Head of caudate nucleus (tissue), 42 donors: ENCODE results near the gene FCMR.

Experiments used
- DNase-seq, 42 donors: peaks; one replicate each; pipeline versions ENCODE4 v3.0.0 to v3.0.0-alpha.2; 2020 to 2021; ENCODE audit warnings: mixed read lengths in 7 of 42
- intact Hi-C: fragments of 100-400 bp; cut with DNase I; formaldehyde crosslinking; loops from one replicate; pipeline ENCODE4 v1.15.0; 2022

FCMR gene

DNA sequence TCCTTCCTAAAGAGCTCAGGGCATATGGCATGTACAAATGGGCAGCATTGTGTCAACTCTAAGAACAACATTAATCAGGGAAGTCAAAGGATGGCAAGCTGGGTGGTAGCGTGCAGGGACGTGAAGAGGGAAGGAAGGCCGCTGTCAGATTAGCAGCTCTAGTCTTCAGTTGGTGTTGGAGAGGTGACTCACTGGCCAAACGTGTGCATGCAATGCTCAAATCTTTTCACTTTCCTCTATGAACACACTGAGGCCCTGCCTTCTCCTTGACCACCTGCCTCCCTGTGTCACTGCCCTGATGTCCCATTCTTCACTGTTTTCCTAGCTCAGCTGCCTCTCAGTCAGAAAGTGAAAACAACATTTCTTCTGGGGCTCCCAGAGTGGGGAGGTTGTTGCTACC lies 30.4 kb upstream of the FCMR start:
- DNase-seq, result no peak
- intact Hi-C loops, result no loop called here

DNA sequence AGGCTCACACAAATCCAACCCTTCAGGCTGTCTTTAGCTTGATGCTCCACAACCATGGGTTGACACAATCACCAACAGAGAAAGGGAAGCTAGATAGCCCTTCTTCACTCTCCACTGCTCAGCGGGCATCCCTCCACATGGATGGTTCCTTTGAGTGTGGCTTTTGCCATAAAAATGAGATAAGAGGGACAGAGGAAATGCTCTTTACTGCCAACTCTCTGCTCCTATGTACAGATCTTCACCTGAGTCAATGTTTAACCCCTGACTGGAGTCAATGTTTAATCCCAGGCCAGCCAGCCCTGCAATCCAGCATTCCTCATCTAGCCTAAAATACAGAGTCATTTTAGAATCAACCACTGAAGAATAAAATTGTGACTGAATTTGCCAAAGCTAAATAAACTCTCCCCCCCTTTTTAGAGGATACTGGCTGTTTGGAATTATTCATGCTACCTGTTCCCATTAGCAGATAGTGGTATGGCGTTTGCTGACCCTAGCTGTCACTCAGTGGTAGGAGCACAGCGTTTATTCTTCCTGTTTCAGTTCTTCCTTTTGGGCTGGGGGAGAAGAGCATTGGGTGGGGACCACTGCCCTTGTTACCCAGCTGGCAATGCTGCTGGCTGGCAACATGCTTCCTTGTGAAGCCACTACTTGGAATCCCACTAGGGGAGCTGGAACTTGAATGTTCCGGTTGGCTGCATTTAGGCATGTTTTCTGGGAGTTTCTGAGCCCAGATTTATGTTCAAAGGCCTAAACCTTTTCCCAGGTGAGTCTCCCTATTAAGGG lies 29.8 kb upstream of the FCMR start:
- no peak for DNase-seq
- intact Hi-C loops, result no loop called here

DNA sequence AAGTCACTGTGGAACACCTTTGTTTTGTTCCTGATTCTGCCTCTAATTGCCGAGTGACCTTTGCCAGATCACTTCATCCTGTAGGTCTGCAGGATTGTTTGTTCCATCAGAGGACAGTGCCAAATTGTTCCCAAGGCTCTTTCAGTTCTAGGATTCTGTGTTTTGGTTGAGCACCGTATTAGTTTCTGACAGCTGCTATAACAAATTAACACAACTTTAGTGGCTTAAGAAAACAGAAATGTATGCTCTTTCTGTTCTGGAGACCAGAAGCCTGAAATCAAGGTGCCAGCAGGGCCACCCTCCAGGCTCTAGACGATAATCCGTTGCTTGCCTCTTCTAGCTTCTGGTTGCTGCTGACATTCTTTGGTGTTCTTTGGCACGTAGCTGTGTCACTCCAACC lies 27.9 kb upstream of the FCMR start:
- intact Hi-C loops, result no loop called here
- no peak for DNase-seq

DNA sequence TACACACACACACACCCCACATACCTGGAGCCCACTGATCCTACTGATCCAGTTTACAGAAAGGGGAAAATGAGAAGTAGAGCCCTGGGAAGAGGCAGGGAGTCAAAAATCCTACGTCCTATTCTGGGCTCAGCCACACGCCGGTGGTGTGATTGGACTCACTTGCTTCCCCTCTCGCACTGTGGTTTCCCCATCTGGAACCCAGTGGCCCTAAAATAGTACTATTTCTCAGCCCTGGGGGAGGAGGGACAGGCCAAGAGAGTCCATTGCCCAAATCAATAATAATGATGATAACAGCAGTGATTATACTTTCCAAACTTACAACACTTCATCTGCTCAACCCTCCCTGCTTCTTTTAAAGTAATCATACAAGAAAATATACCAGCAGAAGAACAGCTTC lies 27.5 kb upstream of the FCMR start:
- intact Hi-C loops, result no loop called here
- DNase-seq, result peak in 19 of 42 donors; percentile 8 to 58 (median 30)

DNA sequence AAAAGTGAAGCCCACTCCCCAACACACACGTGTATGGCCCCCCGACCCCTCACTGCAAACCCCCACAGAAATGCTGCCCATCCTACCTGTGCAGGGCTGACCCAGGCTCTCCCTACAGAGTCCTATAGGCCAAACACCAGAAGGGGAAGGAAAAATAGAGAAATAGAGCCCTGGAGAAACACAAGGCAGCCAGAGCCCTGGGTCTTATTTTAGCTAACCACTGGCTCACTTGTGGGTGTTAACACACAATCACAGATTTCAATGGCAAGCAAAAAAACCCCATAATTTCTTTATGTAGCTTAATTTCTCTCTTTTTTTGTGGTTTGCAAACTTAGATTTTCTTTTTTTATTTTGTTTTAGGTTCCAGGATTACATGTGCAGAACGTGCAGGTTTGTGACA lies 25.5 kb upstream of the FCMR start:
- DNase-seq, result no peak
- intact Hi-C loops, result no loop called here

DNA sequence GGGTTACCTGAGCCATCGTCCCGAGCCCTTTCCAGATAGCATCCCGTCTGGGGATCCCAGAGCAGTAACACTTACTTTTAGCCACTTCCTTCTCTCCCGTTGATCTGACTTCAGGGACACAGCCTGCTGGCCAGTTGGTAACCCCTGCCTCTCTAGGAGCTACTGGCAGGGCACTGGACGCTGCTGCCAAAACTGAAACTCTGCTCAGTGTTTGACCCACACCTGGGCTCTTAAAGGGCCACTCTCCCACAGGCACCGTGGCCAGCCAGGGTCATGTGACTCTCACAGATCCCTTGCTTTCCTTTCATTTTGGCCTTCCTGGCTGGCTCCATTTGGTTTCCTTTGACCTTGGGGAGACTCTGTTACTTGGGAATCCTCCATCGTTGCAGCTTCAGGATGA lies 24.5 kb upstream of the FCMR start, which contains the start of gene PIGR:
TSS of gene PIGR (minus strand) at position 206 of the 400 bp plus-strand sequence. CDS start 5,935 bp downstream, outside the sequence.
- intact Hi-C loops, result no loop called here
- no peak for DNase-seq

DNA sequence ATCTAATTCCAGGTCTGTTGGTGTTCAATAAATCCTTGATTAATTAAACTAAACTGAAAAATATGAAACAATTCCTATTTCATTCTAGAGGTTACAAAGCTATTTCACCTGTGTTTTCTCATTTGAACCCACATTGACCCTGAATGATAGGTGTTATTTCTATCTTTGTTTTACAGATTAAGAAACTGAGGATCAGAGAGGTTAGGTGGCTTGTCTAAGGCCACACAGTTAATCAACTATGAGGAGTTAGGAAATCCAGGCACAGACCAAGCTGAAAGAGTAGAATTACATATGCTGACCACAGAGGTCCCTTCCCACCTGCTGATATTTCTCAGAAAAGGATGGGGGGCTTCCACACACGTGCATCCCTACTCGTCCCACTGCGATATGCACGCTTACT lies 24.0 kb upstream of the FCMR start:
- intact Hi-C loops, result no loop called here

DNA sequence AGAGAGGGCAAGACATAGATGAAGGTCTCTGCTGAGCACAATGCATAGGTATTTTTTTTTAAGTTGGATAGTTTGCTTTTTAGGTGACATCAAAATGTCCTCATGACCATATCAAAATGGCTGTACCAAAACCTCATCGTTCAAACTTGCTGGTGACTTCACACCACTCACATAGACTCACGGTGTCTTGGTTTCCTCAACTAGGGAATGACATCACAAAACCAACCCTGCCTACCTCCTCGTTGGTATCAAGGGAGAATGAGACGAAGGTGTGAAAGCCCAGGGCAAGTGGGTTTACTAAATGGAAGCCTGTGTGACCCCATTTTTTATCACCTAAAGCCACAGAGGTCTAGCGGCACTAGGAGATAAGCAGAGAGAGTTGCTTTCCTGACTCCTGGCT lies 23.0 kb upstream of the FCMR start:
- no peak for DNase-seq
- intact Hi-C loops, result no loop called here

More for the DNA sequence above, 24.0 kb upstream of the FCMR start:
- DNase-seq, result no peak

DNA sequence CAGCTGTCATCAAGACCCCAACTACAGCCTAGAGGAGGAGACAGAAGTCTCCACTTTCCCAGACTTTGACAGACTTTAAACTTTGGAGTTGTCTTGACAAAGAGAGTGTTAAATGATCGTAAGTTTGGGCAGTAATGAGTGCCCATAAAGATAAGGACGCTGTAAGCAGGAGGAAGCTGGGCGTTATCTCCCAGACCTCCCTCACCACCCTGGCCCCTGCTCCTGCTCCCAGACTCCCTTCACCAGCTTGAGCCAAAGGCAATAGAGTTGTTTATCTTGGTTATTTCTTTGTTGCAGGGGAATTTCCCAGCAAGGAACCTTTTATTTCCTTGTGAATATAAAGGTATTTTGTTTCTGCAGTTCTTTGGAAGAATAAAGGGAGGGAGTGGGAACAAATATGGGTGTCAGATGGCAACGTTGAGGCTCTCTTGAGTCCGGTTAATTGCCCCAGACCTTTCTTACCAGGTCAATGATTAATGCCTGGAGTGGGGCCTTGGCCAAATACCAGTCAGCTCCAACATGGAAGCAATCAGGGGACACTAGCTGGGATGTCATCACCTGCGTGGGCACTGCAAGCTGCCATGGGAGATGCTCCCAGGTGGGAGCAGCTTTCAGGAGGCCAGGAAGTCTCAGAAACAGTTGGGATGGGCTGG lies 20.2 kb upstream of the FCMR start:
- no peak for DNase-seq
- intact Hi-C loops, result no loop called here

DNA sequence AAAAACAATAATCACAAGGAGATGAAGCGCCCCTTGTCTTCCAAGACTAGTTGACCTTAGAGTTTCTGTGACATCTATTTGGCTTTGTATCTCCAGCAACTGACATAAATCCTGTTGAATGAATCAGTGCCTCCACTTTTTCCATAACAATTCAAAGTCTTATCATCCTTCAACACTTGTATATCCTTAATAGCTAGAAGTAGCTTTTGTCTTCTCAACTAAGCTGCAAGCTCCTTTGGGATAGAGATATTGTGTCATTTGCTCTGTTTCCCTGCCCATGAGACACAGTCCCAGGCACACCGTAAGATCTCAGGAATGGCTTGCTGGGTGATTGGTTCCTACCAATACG lies 18.8 kb upstream of the FCMR start:
- intact Hi-C loops, result no loop called here
- no peak for DNase-seq

DNA sequence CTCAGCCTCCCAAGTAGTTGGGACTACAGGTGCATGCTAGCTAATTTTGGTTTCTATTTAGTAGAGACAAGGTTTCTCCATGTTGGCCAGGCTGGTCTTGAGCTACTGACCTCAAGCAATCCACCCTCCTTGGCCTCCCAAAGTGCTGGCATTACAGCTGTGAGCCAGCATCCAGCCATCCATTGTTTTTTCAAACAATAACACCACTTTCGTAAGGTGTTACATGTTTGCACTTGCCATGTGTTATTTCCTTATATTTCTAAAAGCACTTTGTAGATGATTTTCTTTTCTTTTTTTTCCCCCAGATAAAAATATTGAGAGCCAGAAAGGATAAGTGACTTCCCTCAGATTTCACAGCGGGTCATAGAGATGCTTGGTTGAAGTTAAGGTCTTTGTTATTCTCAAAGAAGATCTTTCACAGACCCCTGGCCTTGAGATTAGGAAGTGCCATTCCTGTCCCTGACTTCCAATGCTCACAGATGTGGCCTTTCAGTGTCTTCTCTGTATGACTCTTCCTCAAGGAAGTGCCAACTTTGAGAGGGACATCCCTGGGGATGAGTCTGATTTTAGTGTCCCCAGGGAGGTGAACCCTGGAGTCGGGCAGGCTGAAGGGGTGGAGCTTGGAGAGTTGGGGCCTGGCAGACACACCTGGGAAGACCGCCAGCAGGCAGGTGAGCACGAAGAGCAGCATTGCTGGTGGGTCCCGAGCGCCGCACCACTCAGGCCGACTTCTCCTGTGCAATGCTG lies 18.3 kb upstream of the FCMR start:
- no peak for DNase-seq

DNA sequence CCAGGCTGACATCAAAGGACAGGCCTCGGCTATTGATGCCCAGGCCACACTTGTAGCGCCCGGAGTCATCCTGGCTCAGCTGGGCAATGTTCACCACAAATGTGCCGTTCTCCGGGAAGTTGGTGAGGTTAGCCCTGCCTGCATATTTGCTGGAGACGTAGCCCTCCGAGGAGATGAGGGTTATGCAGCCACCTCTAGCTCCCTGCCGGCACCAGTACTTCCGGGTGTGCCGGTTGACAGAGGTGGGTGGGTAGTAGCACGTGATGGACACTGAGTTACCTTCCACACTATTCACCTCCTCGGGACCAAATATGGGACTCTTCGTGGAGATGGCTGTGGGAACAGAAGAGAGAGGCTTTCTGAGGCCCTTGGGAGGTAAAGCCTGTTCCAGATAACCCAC lies 17.4 kb upstream of the FCMR start:
- intact Hi-C loops, result no loop called here
- DNase-seq, result no peak

More for the DNA sequence above, 18.3 kb upstream of the FCMR start:
- intact Hi-C loops, result no loop called here

DNA sequence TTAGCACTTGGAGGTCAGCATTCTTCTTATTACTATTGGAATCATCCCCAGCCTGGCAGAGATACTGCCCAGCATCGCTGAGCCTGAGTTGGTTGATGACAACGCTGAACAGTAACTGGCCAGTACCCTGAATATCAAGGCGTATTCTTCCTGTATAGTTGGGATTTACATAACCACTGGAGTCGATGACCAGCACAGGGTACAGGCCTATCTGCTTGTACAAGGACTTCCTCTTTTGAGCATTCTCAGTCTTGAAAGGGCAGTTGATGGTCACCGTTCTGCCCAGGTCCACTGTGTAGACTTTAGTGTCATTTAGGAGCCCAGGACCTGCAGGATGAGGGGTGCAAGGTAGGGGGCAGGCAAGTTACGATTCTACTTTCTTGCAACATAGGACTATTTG lies 15.7 kb upstream of the FCMR start:
- peak in 1 of 42 donors; percentile 9 for DNase-seq
- intact Hi-C loops, result no loop called here

DNA sequence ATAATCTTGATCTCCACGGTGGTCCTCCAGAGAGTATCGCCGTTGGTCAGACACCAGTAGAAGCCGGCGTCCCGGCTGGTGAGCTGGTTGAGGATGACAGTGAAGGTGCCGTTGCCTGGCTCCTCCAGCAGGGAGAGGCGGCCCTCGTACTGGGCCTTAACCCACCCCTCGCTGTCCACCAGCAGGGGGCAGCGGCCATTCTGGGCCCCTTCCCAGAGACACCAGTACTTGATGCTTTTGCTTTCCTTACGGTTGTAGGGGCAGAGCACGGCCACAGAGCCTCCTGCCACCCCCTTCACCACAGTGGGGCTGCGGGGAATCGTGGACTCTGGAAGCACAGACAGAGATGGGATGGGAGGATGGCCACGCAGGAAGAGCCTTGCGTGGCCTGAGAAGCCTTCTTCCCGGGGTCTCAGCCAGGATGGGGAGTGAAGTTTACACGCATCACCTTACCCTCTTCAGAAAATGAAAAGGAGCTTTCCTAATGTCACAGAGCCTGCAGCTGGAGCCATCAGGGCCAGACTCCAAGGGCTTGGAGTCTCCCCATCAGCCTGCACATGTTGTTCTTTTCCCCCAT lies 13.8 kb upstream of the FCMR start:
- intact Hi-C loops, result no loop called here
- peak in 28 of 42 donors; percentile 9 to 70 (median 32) for DNase-seq

DNA sequence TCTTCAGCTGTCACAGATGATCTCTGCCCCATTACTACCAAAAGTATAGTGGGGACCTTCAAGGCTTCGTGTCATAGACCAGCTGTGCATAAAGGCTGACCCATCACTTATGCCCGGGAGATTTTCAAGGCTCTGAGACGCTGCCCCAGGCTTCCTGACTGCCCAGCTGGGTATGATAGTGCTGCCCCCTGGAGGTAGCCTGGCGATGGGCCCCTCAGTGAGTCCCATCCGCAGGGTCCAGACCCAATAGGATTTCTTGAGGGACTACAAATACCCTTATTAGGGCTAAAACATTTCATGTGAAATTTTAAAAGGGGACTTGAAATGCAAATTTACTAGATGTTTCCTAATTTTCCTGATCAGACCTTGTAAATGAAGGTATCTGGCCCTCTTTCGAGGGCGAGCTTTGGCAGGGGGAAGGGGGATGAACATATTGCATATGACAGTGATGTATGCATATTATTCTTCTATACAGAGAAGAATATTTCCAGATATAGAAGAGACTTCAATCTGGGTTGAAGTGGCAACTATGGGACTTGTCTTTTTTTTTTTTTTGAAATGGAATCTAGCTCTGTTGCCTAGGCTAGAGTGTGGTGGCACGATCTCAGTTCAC lies 11.7 kb upstream of the FCMR start:
- DNase-seq, result peak in 17 of 42 donors; percentile 7 to 67 (median 34)
- intact Hi-C loops, result no loop called here

DNA sequence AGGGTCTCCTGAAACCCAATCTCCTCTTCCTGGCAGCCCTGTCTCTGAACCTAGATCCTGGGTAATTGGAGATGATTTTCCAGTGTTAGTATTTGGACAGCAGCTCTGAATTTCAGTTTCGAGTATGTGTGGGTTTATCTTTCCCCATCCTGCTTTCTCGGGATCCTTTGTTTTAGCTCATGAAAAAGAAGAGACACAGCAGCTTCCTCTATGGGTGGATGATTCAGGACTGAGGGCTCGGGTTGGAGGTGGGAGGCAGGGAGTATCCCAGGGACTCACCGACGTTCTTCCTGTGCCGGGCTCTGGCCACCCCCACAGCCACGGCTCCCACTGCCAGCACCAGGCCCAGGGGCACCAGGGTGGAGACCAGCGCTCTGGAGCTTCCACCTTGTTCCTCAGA lies 10.4 kb upstream of the FCMR start:
- no peak for DNase-seq
- intact Hi-C loops, result no loop called here

DNA sequence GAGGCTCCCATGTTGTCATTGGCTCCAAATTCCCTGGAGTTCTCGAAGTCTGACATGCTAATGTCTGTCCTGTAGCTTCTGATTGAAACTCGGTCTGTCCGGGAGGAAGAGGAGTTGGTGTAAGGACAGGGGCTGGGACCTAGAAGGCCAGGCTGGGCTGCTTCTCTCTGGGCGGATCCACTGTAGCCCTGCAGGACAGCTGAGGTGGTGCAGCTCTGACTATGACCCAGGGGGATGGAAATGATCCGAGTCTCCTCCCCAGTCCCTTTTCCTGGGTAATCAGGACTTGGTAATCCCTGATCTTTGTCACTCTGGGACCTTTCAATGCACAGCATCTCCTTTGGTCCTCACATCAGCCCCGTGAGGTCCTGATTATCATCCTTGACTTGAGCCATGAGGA lies 10.0 kb upstream of the FCMR start:
- DNase-seq, result no peak
- intact Hi-C loops, result no loop called here

DNA sequence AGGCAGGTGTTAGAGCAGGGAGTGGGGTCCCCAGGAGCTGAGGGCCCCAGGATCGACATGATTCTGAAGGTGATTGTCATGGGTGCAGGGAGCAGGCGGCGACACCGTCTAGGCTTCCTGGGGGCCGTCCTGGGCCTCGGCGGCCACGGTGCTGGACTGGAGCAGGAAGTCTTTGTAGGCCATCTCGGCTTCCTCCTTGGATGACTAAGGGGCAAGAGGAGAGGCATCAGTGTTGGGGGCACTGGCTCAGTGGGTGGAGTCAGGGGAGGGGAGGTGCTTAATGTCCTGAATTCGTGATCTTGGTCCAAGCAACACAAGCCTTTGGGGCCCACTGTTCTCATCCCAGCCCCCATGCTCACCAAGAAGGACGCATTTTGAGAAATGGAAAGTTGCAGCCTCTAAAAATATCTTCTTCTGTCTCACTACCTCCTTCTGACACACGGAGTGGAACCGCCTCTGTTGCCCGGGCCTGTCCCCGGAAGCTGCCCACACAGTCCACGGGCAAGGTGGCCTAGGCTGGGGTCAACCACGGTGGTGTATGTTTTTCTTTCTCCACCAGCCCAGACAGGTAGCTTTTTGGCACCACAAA lies 8.6 kb upstream of the FCMR start:
- DNase-seq, result peak in 13 of 42 donors; percentile 5 to 45 (median 25)
- intact Hi-C loops, result no loop called here

DNA sequence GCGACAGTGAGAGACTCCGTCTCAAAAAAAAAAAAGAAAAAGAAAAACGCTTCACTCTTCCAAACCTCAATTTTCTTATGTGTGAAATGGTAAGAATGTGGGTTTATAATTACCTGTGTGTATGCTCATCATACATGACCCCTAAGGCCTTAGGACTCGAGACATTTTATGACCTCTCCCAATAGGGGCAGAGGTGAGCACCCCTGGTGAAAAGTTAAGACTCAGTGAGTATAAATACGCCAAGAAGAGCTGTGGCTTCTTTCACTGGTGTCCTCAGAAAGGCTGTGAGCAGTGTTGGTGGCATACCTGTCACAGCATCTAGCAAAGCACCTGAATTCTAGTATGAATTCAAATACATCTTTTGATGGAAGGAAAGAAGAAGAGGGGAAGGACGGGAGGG lies 7.8 kb upstream of the FCMR start:
- no peak for DNase-seq
- intact Hi-C loops, result no loop called here
